Activated CD8-positive, alpha-beta memory T cell treated with anti-CD3 and anti-CD28 coated beads, Interleukin-2, amount 50 U/mL, for 24 hours (primary cell): ENCODE results near the gene NDUFAF8.

Experiments
- DNase-seq: peaks from one replicate; pipeline ENCODE4 v3.0.0-alpha.2; 2020; ENCODE audit errors: extremely low read depth

The NDUFAF8 gene

GRCh38 chr17:81200695-81201580 is 38.2 kb upstream of the NDUFAF8 start:
- DNase-seq, result no peak

DNA sequence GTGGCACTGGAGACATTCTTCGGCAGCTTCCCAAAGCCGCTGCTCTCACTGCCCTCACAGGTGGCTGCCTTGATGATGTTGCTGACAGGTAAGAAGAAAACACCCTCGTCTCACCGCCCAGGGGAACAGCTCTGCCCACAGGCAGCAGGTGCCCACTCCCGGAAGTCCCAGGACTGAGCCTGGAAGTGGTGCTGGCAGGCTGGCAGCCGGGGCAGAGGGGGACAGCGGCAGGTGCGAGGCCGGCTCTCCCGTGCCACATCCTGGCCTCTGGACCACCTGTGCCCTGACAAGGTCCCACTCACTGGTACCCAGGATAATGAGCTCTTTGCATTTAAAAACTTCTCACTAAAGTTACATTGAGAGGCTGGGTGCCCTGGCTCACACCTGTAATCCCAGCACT is 36.8 kb upstream of the NDUFAF8 start:
- DNase-seq, result no peak

- no peak for DNase-seq
Measured at GRCh38 chr17:81203136-81203535, 36.0 kb upstream of the NDUFAF8 start.

DNA sequence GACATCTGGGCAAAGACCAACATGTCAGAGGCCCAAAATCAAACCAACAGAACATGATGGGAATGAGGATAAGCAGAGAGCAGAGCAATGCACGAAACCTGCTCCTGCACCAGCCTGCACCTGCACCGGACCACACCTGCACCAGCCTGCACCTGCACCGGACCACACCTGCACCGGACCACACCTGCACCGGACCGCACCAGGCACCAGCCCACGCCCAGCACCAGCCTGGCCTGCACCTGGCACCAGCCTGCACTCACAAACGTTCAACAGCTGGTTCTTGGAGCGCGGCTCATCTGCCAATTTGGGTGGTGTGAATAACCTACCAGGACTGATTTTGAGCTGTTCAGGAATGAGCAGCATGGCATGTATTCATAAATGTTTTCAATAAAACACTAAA is 34.5 kb upstream of the NDUFAF8 start:
- DNase-seq, result no peak

DNA sequence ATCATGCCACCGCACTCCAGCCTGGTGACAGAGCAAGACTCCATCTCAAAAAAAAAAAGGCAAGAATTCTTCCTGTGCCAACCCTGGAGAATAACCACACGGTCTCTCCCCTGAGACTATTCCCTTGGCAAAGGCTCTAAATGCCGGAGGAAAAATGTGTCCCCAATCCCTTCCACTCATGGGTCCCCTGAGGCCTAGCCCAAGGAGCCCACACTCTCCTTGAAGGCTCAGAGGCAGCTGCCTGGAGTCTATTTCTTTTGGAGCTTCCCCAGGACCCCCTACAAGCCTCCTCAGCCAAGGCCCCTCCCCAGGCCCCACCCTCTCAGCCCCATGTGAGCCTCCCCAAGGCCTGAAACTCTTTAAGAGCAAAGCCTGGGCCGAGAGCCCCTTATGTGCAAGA is 33.0 kb upstream of the NDUFAF8 start:
- no peak for DNase-seq

DNA sequence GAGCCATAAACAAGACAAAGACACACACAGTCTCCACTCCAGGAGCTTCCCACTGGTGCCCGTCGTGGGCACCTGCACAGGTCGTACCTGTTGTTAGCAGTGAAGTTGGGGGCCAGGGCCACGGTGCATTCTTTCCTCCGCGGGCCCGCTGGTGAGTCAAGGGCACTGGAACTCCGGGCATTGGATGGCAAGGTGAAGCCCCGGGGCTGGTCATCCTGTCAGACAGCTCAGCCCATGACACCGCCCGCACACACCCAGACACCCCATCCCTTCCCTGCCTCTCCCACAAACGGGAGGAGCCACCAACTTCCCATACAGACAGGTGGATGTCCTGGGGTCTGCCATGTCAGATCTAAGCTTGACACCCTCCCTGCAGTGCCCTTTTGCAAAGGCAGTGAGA is 32.5 kb upstream of the NDUFAF8 start:
- DNase-seq, result no peak

DNA sequence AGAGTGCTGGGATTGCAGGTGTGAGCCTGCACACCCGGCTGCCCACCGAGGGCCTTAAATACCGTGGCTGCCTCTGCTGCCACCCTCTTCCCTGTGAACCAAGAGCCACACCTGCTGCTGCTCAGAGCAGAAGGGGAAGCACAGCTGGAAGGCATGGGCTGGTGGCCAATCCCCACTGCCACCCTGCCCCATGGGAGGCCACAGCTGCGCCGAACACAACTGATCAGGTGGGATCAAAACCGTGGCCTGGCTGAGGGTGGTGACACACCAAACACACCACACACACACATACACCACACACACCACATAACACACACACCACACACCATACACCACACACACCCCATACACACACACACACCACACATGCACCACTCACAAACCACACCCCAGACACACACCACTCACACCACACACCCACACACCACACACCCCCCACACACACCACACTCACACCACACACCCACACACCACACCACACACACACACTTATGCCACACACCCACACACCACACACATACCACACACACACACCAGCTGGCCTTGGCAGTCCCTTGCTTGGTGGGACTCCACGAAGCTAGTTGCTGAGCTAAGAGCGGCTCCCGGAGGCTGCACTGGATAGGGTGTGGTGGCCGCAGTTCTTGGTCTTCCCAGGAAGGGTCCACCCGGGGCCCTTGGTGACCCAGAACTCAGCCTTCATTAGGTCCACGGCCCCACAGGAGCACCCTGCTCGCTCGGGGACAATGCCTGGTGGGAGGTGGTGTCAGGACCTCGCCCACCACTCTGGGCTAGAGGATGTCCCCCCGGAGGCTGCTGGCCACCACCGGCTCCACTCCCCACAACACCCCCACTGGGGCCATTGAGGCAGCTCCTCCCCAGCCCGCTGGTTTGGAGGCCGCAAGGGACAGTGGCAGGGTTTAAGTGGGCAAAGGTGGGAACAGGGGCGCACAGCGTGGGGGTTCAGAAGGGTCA is 31.2 kb upstream of the NDUFAF8 start:
- DNase-seq, result no peak

DNA sequence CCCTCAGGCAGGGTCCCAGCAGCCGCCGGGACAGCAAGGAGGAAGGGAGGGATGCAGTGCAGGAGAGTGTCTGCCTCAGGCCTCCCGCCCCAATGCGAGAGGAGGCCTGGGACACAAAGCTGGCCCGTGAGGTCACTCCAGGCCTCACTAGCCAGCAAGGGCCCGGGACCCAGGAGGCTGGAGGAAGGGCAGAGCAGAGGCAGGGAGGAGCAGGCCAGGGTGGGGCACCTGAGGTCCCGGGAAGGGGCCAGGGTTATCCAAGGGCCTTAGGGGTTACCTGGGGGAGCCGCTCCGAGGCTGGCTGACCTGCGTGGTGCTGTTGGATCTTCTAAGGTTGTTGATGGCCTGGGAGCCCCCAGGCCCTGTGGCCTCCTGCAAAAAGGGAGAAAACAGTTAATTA is 30.5 kb upstream of the NDUFAF8 start:
- DNase-seq, result no peak

DNA sequence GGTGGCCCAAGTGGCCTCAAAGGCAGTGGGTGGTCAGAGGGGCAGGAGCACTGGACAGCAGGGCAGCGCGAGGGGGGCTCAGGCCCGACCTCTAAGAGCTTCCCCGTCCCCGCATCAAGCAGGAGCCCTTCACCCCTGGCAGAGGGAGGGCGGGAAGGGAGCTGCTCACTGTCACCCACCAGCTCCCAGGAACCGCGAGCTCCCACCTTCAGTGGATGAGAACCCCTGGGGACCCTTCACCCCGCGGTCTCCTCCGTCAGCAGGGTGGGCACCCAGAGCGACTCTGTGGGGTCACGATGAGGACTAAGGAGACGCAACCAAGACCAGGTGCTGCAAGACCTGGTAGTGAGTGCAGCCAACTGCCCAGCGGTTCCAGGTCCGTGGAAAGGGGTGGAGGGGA is 30.0 kb upstream of the NDUFAF8 start:
- DNase-seq, result no peak

DNA sequence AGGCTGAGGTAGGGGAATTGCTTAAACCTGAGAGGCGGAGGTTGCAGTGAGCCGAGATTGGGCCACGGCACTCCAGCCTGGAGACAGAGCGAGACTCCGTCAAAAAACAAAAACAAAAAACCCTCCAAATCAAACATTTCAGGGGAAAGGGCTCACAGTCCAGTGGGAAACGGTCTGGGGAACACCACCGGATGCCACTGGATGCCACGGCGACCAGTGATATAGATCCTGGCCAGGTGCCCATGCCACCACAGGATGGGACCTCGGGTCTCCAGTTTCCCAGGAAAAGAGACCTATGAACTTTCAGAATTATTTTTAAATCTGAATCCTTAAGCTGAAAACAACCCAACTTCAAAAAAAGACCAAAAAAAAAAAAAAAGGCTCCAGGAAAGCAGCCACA is 28.7 kb upstream of the NDUFAF8 start:
- DNase-seq, result no peak

DNA sequence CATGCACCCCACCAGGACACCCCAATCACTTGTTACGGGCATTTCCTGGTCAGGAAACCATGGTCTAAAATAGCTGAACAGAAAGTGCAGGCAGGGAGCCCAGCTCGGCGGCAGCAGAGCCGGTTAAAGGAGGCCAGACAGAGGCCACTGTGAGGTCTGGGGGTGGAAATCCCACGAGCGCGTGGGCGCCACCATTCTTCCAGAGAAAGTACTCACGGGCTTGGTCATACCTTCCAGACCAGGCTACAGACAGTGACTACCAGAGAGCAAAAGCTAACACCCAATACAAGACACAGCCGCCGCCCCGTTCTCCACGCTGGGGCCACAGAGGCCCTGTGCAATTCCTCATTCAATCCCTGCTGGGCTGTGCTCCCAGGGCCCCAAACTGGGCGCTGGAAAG is 28.2 kb upstream of the NDUFAF8 start:
- no peak for DNase-seq

- no peak for DNase-seq
Measured at GRCh38 chr17:81212365-81212764, 26.8 kb upstream of the NDUFAF8 start.

DNA sequence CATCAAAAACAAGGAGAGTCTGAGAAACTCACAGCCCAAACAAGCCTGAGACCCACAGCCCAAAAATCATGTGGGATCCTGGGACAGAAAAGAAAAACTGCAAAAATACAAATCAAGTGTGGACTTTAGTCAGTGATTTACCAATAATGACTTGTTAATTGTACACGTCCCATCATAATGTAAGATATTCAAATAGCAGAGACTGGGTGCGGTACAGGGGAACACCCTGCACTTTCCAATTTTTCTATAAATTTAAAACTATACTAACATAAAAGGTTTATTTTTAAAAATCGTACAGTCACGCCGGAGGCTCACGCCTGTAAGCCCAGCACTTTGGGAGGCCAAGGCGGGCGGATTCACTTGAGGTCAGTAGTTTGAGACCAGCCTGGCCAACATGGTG is 25.1 kb upstream of the NDUFAF8 start:
- no peak for DNase-seq

- no peak for DNase-seq
Measured at GRCh38 chr17:81217491-81217890, 21.6 kb upstream of the NDUFAF8 start.

DNA sequence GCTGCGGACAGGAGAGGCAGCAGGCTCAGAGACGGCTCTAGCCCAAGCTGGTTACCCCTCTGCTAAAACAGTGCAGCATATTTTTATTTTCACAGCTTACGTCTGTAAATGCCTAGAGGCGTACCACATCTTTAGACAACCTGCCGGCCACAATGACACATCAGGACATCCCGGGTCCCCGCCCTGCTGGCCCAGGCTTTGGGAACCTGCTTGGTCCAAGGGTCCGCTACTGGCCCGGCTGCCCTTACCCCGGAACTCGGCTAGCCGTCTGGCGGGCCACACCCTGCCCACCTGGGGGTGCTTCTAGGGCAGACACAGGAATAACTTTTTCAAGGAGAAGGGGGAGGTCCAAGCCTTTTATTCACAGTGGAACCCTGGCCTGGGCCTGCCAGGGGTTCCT is 20.7 kb upstream of the NDUFAF8 start:
- DNase-seq, result no peak

DNA sequence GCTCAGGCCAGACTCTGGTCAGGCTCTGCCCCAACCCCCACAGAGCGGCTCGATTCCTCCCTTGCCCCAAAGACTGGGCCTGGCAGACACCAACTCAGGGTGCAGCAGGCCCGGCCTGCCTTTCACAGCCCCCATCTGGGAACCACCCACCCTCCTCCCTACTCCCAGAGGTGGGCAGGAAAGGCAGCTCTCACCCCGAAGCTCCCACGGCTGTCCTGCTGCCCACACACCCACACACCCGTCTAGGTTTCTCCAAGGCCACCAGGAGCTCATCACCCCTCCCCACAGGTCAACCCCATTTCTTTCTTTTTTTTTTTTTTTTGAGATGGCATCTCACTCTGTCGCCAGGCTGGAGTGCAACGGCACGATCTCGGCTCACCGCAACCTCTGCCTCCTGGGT is 20.1 kb upstream of the NDUFAF8 start:
- no peak for DNase-seq

GRCh38 chr17:81219476-81220180 is 19.5 kb upstream of the NDUFAF8 start:
- DNase-seq, result no peak

- no peak for DNase-seq
Measured at GRCh38 chr17:81221371-81221841, 17.7 kb upstream of the NDUFAF8 start.

- DNase-seq, result no peak
Measured at GRCh38 chr17:81221842-81222619, 17.1 kb upstream of the NDUFAF8 start.

- no peak for DNase-seq
Measured at GRCh38 chr17:81222620-81222905, 16.6 kb upstream of the NDUFAF8 start.
